ENCODE data around the gene KLRF2. TPM values are rescaled to one million over a fixed set of nuclear protein-coding genes. Genes with fewer than 3 reads are reported as not detected.
A peak's percentile ranks its signal among the peaks of the same experiment; 100 is the strongest.

The KLRF2 gene
- total and polyA plus RNA-seq, 2 of the 8 experiments (the other 6 are each of a cell fraction or from before 2014, with no cell fraction given) = not detected

GRCh38 chr12:9919443-9919842, 38.2 kb downstream of the KLRF2 start:
- 0 out of 2 replicates have a peak overlapping the region, but pooled peaks have one; percentile 43 for H2BK20ac ChIP-seq (ENCODE audit: low read length)
- no peak overlapping the region for H2BK120ac ChIP-seq (replicated peaks; ENCODE audit: low read depth, low read length)
- no peaks in the 10 kb centered on the region for H3K23me2 ChIP-seq (ENCODE audit: low read depth, low read length)
- no peaks in the 10 kb centered on the region for H3K79me2 ChIP-seq (ENCODE audit: control insufficient read depth in 1 of 2, insufficient read depth in 2 of 2, low read length in 2 of 2)
- no peak overlapping the region for H2BK15ac ChIP-seq (ENCODE audit: low read length)
- H2BK12ac ChIP-seq (ENCODE audit: low read depth, low read length) = no peak overlapping the region
- no peaks in the 10 kb centered on the region for H4K20me1 ChIP-seq (replicated peaks in 1 of 2; ENCODE audit: control insufficient read depth in 1 of 2, insufficient read depth in 2 of 2, low read length in 2 of 2)
- H3K18ac ChIP-seq (ENCODE audit: extremely low read depth, low read length) = no peak overlapping the region
- H3K4me1 ChIP-seq (replicated peaks in 1 of 4; ENCODE audit: control insufficient read depth in 3 of 4, insufficient read depth in 4 of 4, low read length in 3 of 4) = no peaks in the 10 kb centered on the region
- H3K56ac ChIP-seq (replicated peaks; ENCODE audit: insufficient read length, low read depth, low read length) = no peak overlapping the region
- H3K27me3 ChIP-seq (replicated peaks in 1 of 4; ENCODE audit: control insufficient read depth in 3 of 4, extremely low read depth in 1 of 4, insufficient read depth in 3 of 4, low read length in 3 of 4) = no peaks in the 10 kb centered on the region
- H3K4ac ChIP-seq (replicated peaks; ENCODE audit: insufficient read length, low read depth, low read length) = no peak overlapping the region
- no peak overlapping the region for H4K91ac ChIP-seq (replicated peaks; ENCODE audit: insufficient read length, low read length)
- H3K36me3 ChIP-seq (ENCODE audit: control insufficient read depth in 2 of 4, insufficient read depth in 4 of 4, low read length in 3 of 4) = no peaks in the 10 kb centered on the region
- H3K23ac ChIP-seq (ENCODE audit: insufficient read length) = no peak overlapping the region
- DNase-seq (ENCODE audit: low read depth in 1 of 2, low spot score in 2 of 2) (no peak), FAIRE-seq (no peak)
- no peak overlapping the region for H2AK5ac ChIP-seq (ENCODE audit: low read depth, low read length)
- TF ChIP-seq SRF (IDR thresholded peaks at IDR 0.05; ENCODE audit: low read depth, low read length) = no peak
- no peak for TF ChIP-seq BACH1 (IDR thresholded peaks at IDR 0.05; ENCODE audit: low read length)
- no peak for TF ChIP-seq EGR1 (IDR thresholded peaks at IDR 0.05; ENCODE audit: borderline replicate concordance, low read depth, low read length)
- no peak for TF ChIP-seq YY1 (IDR thresholded peaks at IDR 0.05; ENCODE audit: low read depth, low read length)
- TF ChIP-seq GABPA (IDR thresholded peaks at IDR 0.05; ENCODE audit: borderline replicate concordance, insufficient read depth, low read length) = no peak
- no peak for TF ChIP-seq PHF8 (conservative IDR thresholded peaks at IDR 0.05; ENCODE audit: low read depth, low read length)
- no peak for TF ChIP-seq RXRA (IDR thresholded peaks at IDR 0.05; ENCODE audit: insufficient read depth, low read depth, low read length)
- TF ChIP-seq CBX8 (IDR thresholded peaks at IDR 0.05; ENCODE audit: borderline replicate concordance, low read depth, low read length) = no peak
- no peak for TF ChIP-seq CTBP2 (IDR thresholded peaks at IDR 0.05; ENCODE audit: borderline replicate concordance, insufficient read depth, insufficient read length, low read length)
- TF ChIP-seq, protein P1, sequence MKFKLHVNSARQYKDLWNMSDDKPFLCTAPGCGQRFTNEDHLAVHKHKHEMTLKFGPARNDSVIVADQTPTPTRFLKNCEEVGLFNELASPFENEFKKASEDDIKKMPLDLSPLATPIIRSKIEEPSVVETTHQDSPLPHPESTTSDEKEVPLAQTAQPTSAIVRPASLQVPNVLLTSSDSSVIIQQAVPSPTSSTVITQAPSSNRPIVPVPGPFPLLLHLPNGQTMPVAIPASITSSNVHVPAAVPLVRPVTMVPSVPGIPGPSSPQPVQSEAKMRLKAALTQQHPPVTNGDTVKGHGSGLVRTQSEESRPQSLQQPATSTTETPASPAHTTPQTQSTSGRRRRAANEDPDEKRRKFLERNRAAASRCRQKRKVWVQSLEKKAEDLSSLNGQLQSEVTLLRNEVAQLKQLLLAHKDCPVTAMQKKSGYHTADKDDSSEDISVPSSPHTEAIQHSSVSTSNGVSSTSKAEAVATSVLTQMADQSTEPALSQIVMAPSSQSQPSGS (IDR thresholded peaks at IDR 0.05; ENCODE audit: low read length) = no peak
- TF ChIP-seq TEAD4 (IDR thresholded peaks at IDR 0.05; ENCODE audit: low read depth, low read length) = no peak
- no peak for TF ChIP-seq CBX5 (IDR thresholded peaks at IDR 0.05; ENCODE audit: low read depth, low read length)
- TF ChIP-seq RFX5 (IDR thresholded peaks at IDR 0.05; ENCODE audit: borderline replicate concordance, low read depth, low read length) = no peak
- no peaks in the 10 kb centered on the region for H3K79me1 ChIP-seq (ENCODE audit: low read depth, low read length)
- POLR2A ChIA-PET (ENCODE audit: partially characterized antibody) = interaction anchor here (1.2 to 1.9 kb wide), 2 partner anchors 10 to 24 kb away, joined by 5 read pairs; no protein-coding TSS in a partner anchor
- H3K4me3 ChIP-seq (ENCODE audit: extremely low read depth in 1 of 4, insufficient read depth in 2 of 4, low read depth in 3 of 4, low read length in 4 of 4) = no peak overlapping the region
- CTCF ChIA-PET (ENCODE audit: partially characterized antibody) = interaction anchor here (1.3 to 1.7 kb wide), 3 partner anchors 8 to 106 kb away, joined by 4 to 6 read pairs (median 5); partner anchors contain the start of gene CLEC2A
- 97% methylated on average over 3 of the region's 3 CpGs; no CpG with 5 or more reads in 1 of the 2 experiments for WGBS, 2 experiments (ENCODE audit: extremely low coverage in 1 of 2, insufficient coverage in 1 of 2, insufficient read length in 1 of 2, insufficient replicate concordance in 2 of 2, low coverage in 1 of 2, low lambda C conversion rate in 2 of 2, missing lambda C conversion rate in 1 of 2)
- H3K9ac ChIP-seq (replicated peaks in 1 of 4; ENCODE audit: extremely low read depth in 1 of 4, low read depth in 3 of 4, low read length in 3 of 4) = no peak overlapping the region
- H4K8ac ChIP-seq (ENCODE audit: extremely low read depth, insufficient read depth, low read length) = no peak overlapping the region
- H3K14ac ChIP-seq (ENCODE audit: insufficient read length) = no peak overlapping the region
- H4K5ac ChIP-seq (ENCODE audit: insufficient read length, low read depth, low read length) = no peak overlapping the region
- H3K9me3 ChIP-seq (ENCODE audit: insufficient read depth in 2 of 2, low read depth in 1 of 2, low read length in 1 of 2) = no peaks in the 10 kb centered on the region
- H2BK5ac ChIP-seq (ENCODE audit: low read depth, low read length) = no peak overlapping the region
- no peak overlapping the region for H2AFZ ChIP-seq (ENCODE audit: low read length)
- H3K27ac ChIP-seq (ENCODE audit: low read depth, low read length) = no peak overlapping the region
- H3K4me2 ChIP-seq (ENCODE audit: insufficient read depth in 1 of 2, low read depth in 2 of 2, low read length in 2 of 2) = no peak overlapping the region
